OCI-LY7 (cell line): ENCODE measurements around the gene NRCAM.

Experiments
- EZH2phosphoT487 ChIP-seq: fragments of 200-600 bp; sonication (generic); IDR thresholded peaks from 2 replicates; pipeline ENCODE4 v1.6.1; 2018; ENCODE audit warnings: low read depth, borderline replicate concordance, mild to moderate bottlenecking, mixed run types, antibody characterized with exemption, low read length, moderate library complexity, mixed read lengths
- TF ChIP-seq, protein P1 (sequence below): fragments of 200-600 bp; sonication (generic); conservative IDR thresholded peaks from 2 replicates; pipeline ENCODE4 v1.5.1; 2014; ENCODE audit warnings: mild to moderate bottlenecking, antibody characterized with exemption, low read length, moderate library complexity, mixed read lengths

DNA sequence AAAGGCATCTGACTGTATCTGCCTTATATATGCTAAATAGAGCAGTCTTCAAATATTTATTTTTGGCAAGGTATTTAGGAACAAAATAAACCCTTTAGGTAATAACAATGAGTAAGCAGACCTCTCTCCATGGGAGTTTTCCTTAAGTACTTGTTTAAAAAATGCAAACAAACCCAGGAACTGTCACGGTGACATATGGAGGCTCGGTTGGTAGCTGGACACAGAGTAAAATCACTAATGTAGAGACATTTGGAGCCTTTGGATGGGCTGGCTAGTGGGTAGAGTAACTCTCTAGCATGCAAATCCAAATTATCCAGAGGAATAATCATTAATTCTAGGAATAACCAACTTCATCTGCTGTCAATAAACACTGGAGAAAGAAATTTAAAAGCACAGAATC is 254.5 kb downstream of the NRCAM start:
- no peak for TF ChIP-seq EZH2phosphoT487
- TF ChIP-seq, protein P1, sequence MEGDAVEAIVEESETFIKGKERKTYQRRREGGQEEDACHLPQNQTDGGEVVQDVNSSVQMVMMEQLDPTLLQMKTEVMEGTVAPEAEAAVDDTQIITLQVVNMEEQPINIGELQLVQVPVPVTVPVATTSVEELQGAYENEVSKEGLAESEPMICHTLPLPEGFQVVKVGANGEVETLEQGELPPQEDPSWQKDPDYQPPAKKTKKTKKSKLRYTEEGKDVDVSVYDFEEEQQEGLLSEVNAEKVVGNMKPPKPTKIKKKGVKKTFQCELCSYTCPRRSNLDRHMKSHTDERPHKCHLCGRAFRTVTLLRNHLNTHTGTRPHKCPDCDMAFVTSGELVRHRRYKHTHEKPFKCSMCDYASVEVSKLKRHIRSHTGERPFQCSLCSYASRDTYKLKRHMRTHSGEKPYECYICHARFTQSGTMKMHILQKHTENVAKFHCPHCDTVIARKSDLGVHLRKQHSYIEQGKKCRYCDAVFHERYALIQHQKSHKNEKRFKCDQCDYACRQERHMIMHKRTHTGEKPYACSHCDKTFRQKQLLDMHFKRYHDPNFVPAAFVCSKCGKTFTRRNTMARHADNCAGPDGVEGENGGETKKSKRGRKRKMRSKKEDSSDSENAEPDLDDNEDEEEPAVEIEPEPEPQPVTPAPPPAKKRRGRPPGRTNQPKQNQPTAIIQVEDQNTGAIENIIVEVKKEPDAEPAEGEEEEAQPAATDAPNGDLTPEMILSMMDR: no peak
